ENCODE data around the gene ZNF511.
"Not testable (repeated sequence)": the region's sequence is repeated elsewhere in the genome, so short reads cannot be mapped to it uniquely, and the experiment has no call there.

- not testable (repeated sequence) for TF ChIP-seq CTCF, POLR2A (IDR thresholded peaks at IDR 0.05)
Measured at GRCh38 chr10:133320852-133321422, 12.2 kb downstream of the ZNF511 start.
